HepG2 (cell line): ENCODE results near the gene MRI1. TPM values are rescaled to one million over a fixed set of nuclear protein-coding genes. Genes with fewer than 3 reads are reported as not detected.

ENCODE experiments used
- EEA1 ChIP-seq: sonication (generic); formaldehyde crosslinking; IDR thresholded peaks from 2 replicates; pipeline ENCODE4 v1.5.1; 2020; ENCODE audit warnings: mild to moderate bottlenecking, missing genetic modification reagents, borderline replicate concordance
- EED ChIP-seq: sonication (generic); formaldehyde crosslinking; IDR thresholded peaks from 2 replicates; pipeline ENCODE4 v1.5.0; 2020; ENCODE audit warnings: mild to moderate bottlenecking, missing genetic modification reagents
- FOXK1 ChIP-seq: sonication (generic); formaldehyde crosslinking; IDR thresholded peaks from 2 replicates; pipeline ENCODE4 v1.4.0; 2020; ENCODE audit warnings: low read depth, missing genetic modification reagents, borderline replicate concordance
- HHEX ChIP-seq: IDR thresholded peaks from 2 replicates; pipeline ENCODE4 v1.6.1; 2016; ENCODE audit warnings: control low read depth
- HIVEP1 ChIP-seq: sonication (generic); formaldehyde crosslinking; IDR thresholded peaks from 2 replicates; pipeline ENCODE4 v1.4.0; 2020; ENCODE audit warnings: mild to moderate bottlenecking, missing genetic modification reagents
- HMG20A ChIP-seq: IDR thresholded peaks from 2 replicates; pipeline ENCODE4 v1.6.1; 2016; ENCODE audit warnings: borderline replicate concordance
- ISX ChIP-seq: sonication (generic); formaldehyde crosslinking; conservative IDR thresholded peaks from 2 replicates; pipeline ENCODE4 v1.5.0; 2020; ENCODE audit warnings: missing genetic modification reagents
- MED8 ChIP-seq: sonication (generic); formaldehyde crosslinking; IDR thresholded peaks from 2 replicates; pipeline ENCODE4 v1.8.1; 2023; ENCODE audit warnings: mild to moderate bottlenecking, missing genetic modification reagents; ENCODE audit not compliant: insufficient replicate concordance
- NR1H2 ChIP-seq: sonication (generic); formaldehyde crosslinking; IDR thresholded peaks from 2 replicates; pipeline ENCODE4 v1.8.1; 2022; ENCODE audit warnings: low read depth, missing genetic modification reagents, borderline replicate concordance
- PBX3 ChIP-seq: sonication (generic); formaldehyde crosslinking; IDR thresholded peaks from 2 replicates; pipeline ENCODE4 v1.8.1; 2023; ENCODE audit warnings: missing genetic modification reagents, inconsistent platforms, borderline replicate concordance
- POLR2AphosphoS2 ChIP-seq: IDR thresholded peaks from 2 replicates; pipeline ENCODE4 v1.6.1; 2011; ENCODE audit warnings: low read depth, low read length, improper control_type of control experiment
- ZBTB21 ChIP-seq: sonication (generic); formaldehyde crosslinking; IDR thresholded peaks from 2 replicates; pipeline ENCODE4 v1.4.0; 2020; ENCODE audit warnings: missing genetic modification reagents
- ZBTB46 ChIP-seq: sonication (generic); formaldehyde crosslinking; IDR thresholded peaks from 2 replicates; pipeline ENCODE4 v1.4.0; 2020; ENCODE audit warnings: mild to moderate bottlenecking, missing genetic modification reagents, borderline replicate concordance
- ZFP90 ChIP-seq: sonication (generic); formaldehyde crosslinking; IDR thresholded peaks from 2 replicates; pipeline ENCODE4 v1.8.0; 2022; ENCODE audit warnings: missing genetic modification reagents, mild to moderate bottlenecking, inconsistent platforms, borderline replicate concordance
- ZNF124 ChIP-seq: sonication (generic); formaldehyde crosslinking; IDR thresholded peaks from 2 replicates; pipeline ENCODE4 v1.4.0; 2020; ENCODE audit warnings: missing genetic modification reagents
- ZNF260 ChIP-seq: sonication (generic); formaldehyde crosslinking; IDR thresholded peaks from 2 replicates; pipeline ENCODE4 v1.4.0; 2020; ENCODE audit warnings: missing genetic modification reagents, low read depth, mild to moderate bottlenecking, borderline replicate concordance
- ZNF333 ChIP-seq: sonication (generic); formaldehyde crosslinking; IDR thresholded peaks from 2 replicates; pipeline ENCODE4 v1.4.0; 2020; ENCODE audit warnings: mild to moderate bottlenecking, missing genetic modification reagents, borderline replicate concordance
- ZNF33B ChIP-seq: sonication (generic); formaldehyde crosslinking; IDR thresholded peaks from 2 replicates; pipeline ENCODE4 v1.5.1; 2020; ENCODE audit warnings: mild to moderate bottlenecking, missing genetic modification reagents
- ZNF496 ChIP-seq: sonication (generic); formaldehyde crosslinking; IDR thresholded peaks from 2 replicates; pipeline ENCODE4 v1.8.1; 2023; ENCODE audit warnings: mild to moderate bottlenecking, moderate library complexity, missing genetic modification reagents; ENCODE audit not compliant: insufficient replicate concordance
- ZNF7 ChIP-seq: IDR thresholded peaks from 2 replicates; pipeline ENCODE4 v1.6.1; 2016; ENCODE audit warnings: missing biosample characterization, missing genetic modification reagents
- ZNF737 ChIP-seq: sonication (generic); formaldehyde crosslinking; IDR thresholded peaks from 2 replicates; pipeline ENCODE4 v1.5.0; 2020; ENCODE audit warnings: missing genetic modification reagents, mild to moderate bottlenecking, borderline replicate concordance
- ZNF747 ChIP-seq: sonication (generic); formaldehyde crosslinking; IDR thresholded peaks from 2 replicates; pipeline ENCODE4 v1.8.1; 2023; ENCODE audit warnings: missing genetic modification reagents, mild to moderate bottlenecking, borderline replicate concordance
- ZNF772 ChIP-seq: sonication (generic); formaldehyde crosslinking; IDR thresholded peaks from 2 replicates; pipeline ENCODE4 v1.5.0; 2020; ENCODE audit warnings: mild to moderate bottlenecking, missing genetic modification reagents
- ZNF83 ChIP-seq: sonication (generic); formaldehyde crosslinking; IDR thresholded peaks from 2 replicates; pipeline ENCODE4 v1.4.0; 2020; ENCODE audit warnings: missing genetic modification reagents, mild to moderate bottlenecking, borderline replicate concordance
- ZSCAN22 ChIP-seq: sonication (generic); formaldehyde crosslinking; IDR thresholded peaks from 2 replicates; pipeline ENCODE4 v1.4.0; 2020; ENCODE audit warnings: mild to moderate bottlenecking, missing genetic modification reagents
- polyA plus RNA-seq, 8 experiments: library from polyadenylated mRNA; depleted of rRNA in 3 of 8; stranded (reverse) in 7 of 8; unstranded in 1 of 8; fragments of >200 nt; fragmentation: Illumina TruSeq in 4 of 8; extraction: Trizol in 4 of 8; gene quantifications; 2 replicates each; pipeline versions ENCODE4 v1.2.1 to v1.2.3, GENCODE V29; 2011 to 2016; ENCODE audit warnings: low read depth in 4 of 8, missing spikeins in 1 of 8, mixed read lengths in 1 of 8; ENCODE audit not compliant: insufficient read depth in 1 of 8
- total RNA-seq, 5 experiments: library from RNA; depleted of rRNA; stranded (reverse); fragments of >200 nt; fragmentation: Illumina TruSeq; extraction: Trizol; gene quantifications; 2 replicates each; pipeline ENCODE4 v1.2.3, GENCODE V29; 2016; ENCODE audit warnings: low read depth in 1 of 5

MRI1 gene
- total and polyA plus RNA-seq, 2 of the 13 experiments (the other 11 are each of a cell fraction or from before 2014, with no cell fraction given): 20.1 to 20.6 TPM

GRCh38 chr19:13774217-13775191 is 10.2 kb downstream of the MRI1 start, which contains the start of gene C19orf53 (continued):
- TF ChIP-seq MED8 (CRISPR knock-in tag) (peak; percentile 51), ZNF772 (CRISPR knock-in tag) (0 out of 2 replicates have a peak, but pooled peaks have one; percentile 62), HMG20A (CRISPR knock-in tag) (0 out of 2 replicates have a peak, but pooled peaks have one; percentile 14), POLR2AphosphoS2 (0 out of 2 replicates have a peak, but pooled peaks have one; percentile 37), HIVEP1 (CRISPR knock-in tag) (0 out of 2 replicates have a peak, but pooled peaks have one; percentile 29), FOXK1 (peak; percentile 94; the same call in 1 of the 2 replicates), HHEX (CRISPR knock-in tag) (no peak), NR1H2 (CRISPR knock-in tag) (no peak; the same call in 1 of the 2 replicates), ZFP90 (CRISPR knock-in tag) (0 out of 2 replicates have a peak, but pooled peaks have one; percentile 74), ZNF333 (CRISPR knock-in tag) (no peak), ZNF124 (CRISPR knock-in tag) (peak; percentile 92; the same call in 1 of the 2 replicates), ZSCAN22 (CRISPR knock-in tag) (0 out of 2 replicates have a peak, but pooled peaks have one; percentile 46), ZNF33B (CRISPR knock-in tag) (no peak; the same call in none of the 2 replicates), ZNF747 (CRISPR knock-in tag) (peak; percentile 69; the same call in 1 of the 2 replicates), EEA1 (CRISPR knock-in tag) (peak; percentile 26; the same call in 1 of the 2 replicates), ZNF83 (CRISPR knock-in tag) (no peak), ZNF260 (CRISPR knock-in tag) (no peak), EED (CRISPR knock-in tag) (peak; percentile 72; the same call in 1 of the 2 replicates), PBX3 (CRISPR knock-in tag) (no peak), ISX (CRISPR knock-in tag) (no peak), ZBTB46 (CRISPR knock-in tag) (peak; percentile 39; the same call in 1 of the 2 replicates), ZNF737 (CRISPR knock-in tag) (no peak), ZBTB21 (CRISPR knock-in tag) (peak; percentile 72; the same call in 1 of the 2 replicates), ZNF7 (no peak), ZNF496 (CRISPR knock-in tag) (no peak)
